Vagina (tissue), 2 donors: Measurements from ENCODE around the gene RRAD.

Source experiments
- POLR2A ChIP-seq, 2 donors: fragments of 450-650 bp; IDR thresholded peaks; one replicate each; pipeline ENCODE4 v1.6.1; 2017; ENCODE audit warnings: antibody characterized with exemption in 2 of 2, mild to moderate bottlenecking in 2 of 2, moderate library complexity in 2 of 2
- TF ChIP-seq, protein P1 (sequence below), 3 experiments: fragments of 450-650 bp in 2 of 3; fragments of 200-600 bp in 1 of 3; sonication (generic) in 1 of 3; IDR thresholded peaks; one replicate each; pipeline ENCODE4 v1.5.1; 2017 to 2019; ENCODE audit warnings: antibody characterized with exemption in 3 of 3, mild to moderate bottlenecking in 2 of 3, moderate library complexity in 2 of 3

GRCh38 chr16:66946541-66946940 lies 21.2 kb upstream of the RRAD start:
- TF ChIP-seq, protein P1, sequence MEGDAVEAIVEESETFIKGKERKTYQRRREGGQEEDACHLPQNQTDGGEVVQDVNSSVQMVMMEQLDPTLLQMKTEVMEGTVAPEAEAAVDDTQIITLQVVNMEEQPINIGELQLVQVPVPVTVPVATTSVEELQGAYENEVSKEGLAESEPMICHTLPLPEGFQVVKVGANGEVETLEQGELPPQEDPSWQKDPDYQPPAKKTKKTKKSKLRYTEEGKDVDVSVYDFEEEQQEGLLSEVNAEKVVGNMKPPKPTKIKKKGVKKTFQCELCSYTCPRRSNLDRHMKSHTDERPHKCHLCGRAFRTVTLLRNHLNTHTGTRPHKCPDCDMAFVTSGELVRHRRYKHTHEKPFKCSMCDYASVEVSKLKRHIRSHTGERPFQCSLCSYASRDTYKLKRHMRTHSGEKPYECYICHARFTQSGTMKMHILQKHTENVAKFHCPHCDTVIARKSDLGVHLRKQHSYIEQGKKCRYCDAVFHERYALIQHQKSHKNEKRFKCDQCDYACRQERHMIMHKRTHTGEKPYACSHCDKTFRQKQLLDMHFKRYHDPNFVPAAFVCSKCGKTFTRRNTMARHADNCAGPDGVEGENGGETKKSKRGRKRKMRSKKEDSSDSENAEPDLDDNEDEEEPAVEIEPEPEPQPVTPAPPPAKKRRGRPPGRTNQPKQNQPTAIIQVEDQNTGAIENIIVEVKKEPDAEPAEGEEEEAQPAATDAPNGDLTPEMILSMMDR (IDR thresholded peaks at IDR 0.05): no peak
- no peak for TF ChIP-seq POLR2A (IDR thresholded peaks at IDR 0.05)
